ENCODE data around the gene FCHSD2.

GRCh38 chr11:72838691-72839305, 303.3 kb downstream of the FCHSD2 start:
- TF ChIP-seq CTCF (IDR thresholded peaks at IDR 0.05; ENCODE audit: insufficient read depth, low read depth, low read length), result no peak
- no peak for TF ChIP-seq EZH2 (IDR thresholded peaks at IDR 0.05; ENCODE audit: insufficient read depth, low read length)

Measured in astrocyte (in vitro differentiated cells and primary cell).